Subcutaneous adipose tissue (tissue), 4 donors: ENCODE results near the gene NISCH. TPM values are rescaled to one million over a fixed set of nuclear protein-coding genes. Genes with fewer than 3 reads are reported as not detected.

Source experiments
- CTCF ChIP-seq: fragments of 450-650 bp; IDR thresholded peaks from one replicate; pipeline ENCODE4 v1.5.1; 2016; ENCODE audit warnings: low read depth, mild to moderate bottlenecking, control low read depth, antibody characterized with exemption, moderate library complexity
- total RNA-seq, 4 donors: library from RNA; depleted of rRNA; stranded (reverse); fragments of >200 nt; gene quantifications; one replicate each; pipeline ENCODE4 v1.1.0, GENCODE V29; 2016

Gene NISCH
- total RNA-seq, 4 donors from 2014 or later, result 52.7 to 105 (median 71.5) TPM

GRCh38 chr3:52432225-52432624 is 23.2 kb upstream of the NISCH start:
- no peak for TF ChIP-seq CTCF

GRCh38 chr3:52432691-52433141 is 22.7 kb upstream of the NISCH start:
- TF ChIP-seq CTCF, result no peak

GRCh38 chr3:52433328-52433995 is 21.9 kb upstream of the NISCH start:
- no peak for TF ChIP-seq CTCF

- TF ChIP-seq CTCF, result no peak
Measured at GRCh38 chr3:52433996-52434479, 21.4 kb upstream of the NISCH start.

GRCh38 chr3:52434491-52435115 is 20.8 kb upstream of the NISCH start:
- TF ChIP-seq CTCF, result no peak

GRCh38 chr3:52435246-52436101 is 19.9 kb upstream of the NISCH start:
- TF ChIP-seq CTCF, result no peak
